WTC11 (cell line): Measurements from ENCODE around the gene LRR1. TPM values are rescaled to one million over a fixed set of nuclear protein-coding genes. Genes with fewer than 3 reads are reported as not detected.

Source experiments
- AR ChIP-seq: fragments of 250-450 bp; sonication (Bioruptor Pico); IDR thresholded peaks from 2 replicates; pipeline ENCODE4 v1.9.0; 2021; ENCODE audit warnings: mild to moderate bottlenecking
- ARID4B ChIP-seq: sonication (generic); formaldehyde crosslinking; IDR thresholded peaks from 2 replicates; pipeline ENCODE4 v1.8.0; 2023; ENCODE audit warnings: missing genetic modification reagents, mild to moderate bottlenecking, borderline replicate concordance
- ATF2 ChIP-seq: sonication (generic); formaldehyde crosslinking; IDR thresholded peaks from 2 replicates; pipeline ENCODE4 v1.8.1; 2022; ENCODE audit warnings: low read depth, missing genetic modification reagents, borderline replicate concordance
- CBFB ChIP-seq: sonication (generic); formaldehyde crosslinking; IDR thresholded peaks from 2 replicates; pipeline ENCODE4 v1.8.1; 2022; ENCODE audit warnings: mild to moderate bottlenecking, low read depth, missing genetic modification reagents
- E2F1 ChIP-seq: sonication (generic); formaldehyde crosslinking; IDR thresholded peaks from 2 replicates; pipeline ENCODE4 v1.8.0; 2022; ENCODE audit warnings: mild to moderate bottlenecking, missing genetic modification reagents
- EMX1 ChIP-seq: fragments of 250-450 bp; sonication (Bioruptor Pico); IDR thresholded peaks from 2 replicates; pipeline ENCODE4 v1.8.0; 2021; ENCODE audit warnings: mild to moderate bottlenecking
- ERG ChIP-seq: fragments of 250-450 bp; sonication (Bioruptor Pico); IDR thresholded peaks from 2 replicates; pipeline ENCODE4 v1.8.0; 2021; ENCODE audit warnings: mild to moderate bottlenecking
- HMGA2 ChIP-seq: fragments of 250-450 bp; sonication (Bioruptor Pico); IDR thresholded peaks from 2 replicates; pipeline ENCODE4 v1.4.0; 2021; ENCODE audit warnings: mild to moderate bottlenecking, moderate library complexity
- IRF2 ChIP-seq: sonication (generic); formaldehyde crosslinking; IDR thresholded peaks from 2 replicates; pipeline ENCODE4 v1.8.0; 2022; ENCODE audit warnings: low read depth, missing genetic modification reagents, borderline replicate concordance
- MAX ChIP-seq: sonication (generic); formaldehyde crosslinking; IDR thresholded peaks from 2 replicates; pipeline ENCODE4 v1.8.0; 2022; ENCODE audit warnings: mild to moderate bottlenecking, missing genetic modification reagents
- MLX ChIP-seq: sonication (generic); formaldehyde crosslinking; IDR thresholded peaks from 2 replicates; pipeline ENCODE4 v1.8.1; 2023; ENCODE audit warnings: mild to moderate bottlenecking, missing genetic modification reagents, moderate library complexity
- MXD4 ChIP-seq: fragments of 250-450 bp; sonication (Bioruptor Pico); IDR thresholded peaks from 2 replicates; pipeline ENCODE4 v1.8.0; 2021; ENCODE audit warnings: mild to moderate bottlenecking, moderate library complexity, borderline replicate concordance
- MYBL2 ChIP-seq: sonication (generic); formaldehyde crosslinking; IDR thresholded peaks from 2 replicates; pipeline ENCODE4 v1.8.1; 2023; ENCODE audit warnings: mild to moderate bottlenecking, moderate library complexity, missing genetic modification reagents
- NR1H2 ChIP-seq: sonication (generic); formaldehyde crosslinking; IDR thresholded peaks from 2 replicates; pipeline ENCODE4 v1.9.0; 2021; ENCODE audit warnings: mild to moderate bottlenecking, moderate library complexity, missing genetic modification reagents
- PRRX2 ChIP-seq: fragments of 250-450 bp; sonication (Bioruptor Pico); IDR thresholded peaks from 2 replicates; pipeline ENCODE4 v1.8.0; 2021; ENCODE audit warnings: mild to moderate bottlenecking
- RORB ChIP-seq: fragments of 250-450 bp; sonication (Bioruptor Pico); IDR thresholded peaks from 2 replicates; pipeline ENCODE4 v1.9.0; 2021; ENCODE audit warnings: mild to moderate bottlenecking
- TCF7 ChIP-seq: sonication (generic); formaldehyde crosslinking; IDR thresholded peaks from 2 replicates; pipeline ENCODE4 v1.8.0; 2022; ENCODE audit warnings: mild to moderate bottlenecking, low read depth, missing genetic modification reagents, moderate library complexity
- TP53 ChIP-seq: sonication (generic); formaldehyde crosslinking; IDR thresholded peaks from 2 replicates; pipeline ENCODE4 v1.8.1; 2023; ENCODE audit warnings: mild to moderate bottlenecking, missing genetic modification reagents
- USF1 ChIP-seq: sonication (generic); formaldehyde crosslinking; IDR thresholded peaks from 2 replicates; pipeline ENCODE4 v1.8.0; 2022; ENCODE audit warnings: mild to moderate bottlenecking, missing genetic modification reagents
- ZNF121 ChIP-seq: sonication (generic); formaldehyde crosslinking; IDR thresholded peaks from 2 replicates; pipeline ENCODE4 v1.8.0; 2023; ENCODE audit warnings: missing genetic modification reagents
- ZNF317 ChIP-seq: sonication (generic); formaldehyde crosslinking; IDR thresholded peaks from 2 replicates; pipeline ENCODE4 v1.8.1; 2023; ENCODE audit warnings: low read depth, mild to moderate bottlenecking, moderate library complexity, missing genetic modification reagents, borderline replicate concordance
- ZNF423 ChIP-seq: fragments of 250-450 bp; sonication (Bioruptor Pico); IDR thresholded peaks from 2 replicates; pipeline ENCODE4 v2.1.2; 2022; ENCODE audit warnings: mild to moderate bottlenecking, moderate library complexity
- ZNF512 ChIP-seq: sonication (generic); formaldehyde crosslinking; IDR thresholded peaks from 2 replicates; pipeline ENCODE4 v1.8.1; 2022; ENCODE audit warnings: missing genetic modification reagents, borderline replicate concordance
- total RNA-seq: library from RNA; stranded (reverse); gene quantifications from 3 replicates; pipeline ENCODE4 v1.2.3, GENCODE V29; 2021

The LRR1 gene
- total RNA-seq, 1 experiment from 2014 or later = 42.6 TPM

- TF ChIP-seq ZNF512 (CRISPR knock-in tag) (no peak), NR1H2 (CRISPR knock-in tag) (0 out of 2 replicates have a peak, but pooled peaks have one; percentile 59), PRRX2 (CRISPR knock-in tag) (no peak), CBFB (no peak), USF1 (CRISPR knock-in tag) (0 out of 2 replicates have a peak, but pooled peaks have one; percentile 25), MLX (no peak), RORB (no peak), ARID4B (peak; percentile 86; the same call in 1 of the 2 replicates), ZNF121 (CRISPR knock-in tag) (no peak), ATF2 (CRISPR knock-in tag) (peak; percentile 80), TP53 (CRISPR knock-in tag) (no peak), IRF2 (no peak), ZNF317 (no peak), MYBL2 (CRISPR knock-in tag) (no peak), HMGA2 (CRISPR knock-in tag) (peak; percentile 79), ERG (no peak; the same call in 1 of the 2 replicates), E2F1 (CRISPR knock-in tag) (no peak), MAX (CRISPR knock-in tag) (peak; percentile 94), EMX1 (CRISPR knock-in tag) (peak; percentile 89), TCF7 (no peak), AR (CRISPR knock-in tag) (peak; percentile 50; the same call in 1 of the 2 replicates), MXD4 (CRISPR knock-in tag) (no peak), ZNF423 (CRISPR knock-in tag) (no peak)
Observed at GRCh38 chr14:49585803-49586672, 12.7 kb upstream of the LRR1 start, which contains the start of gene RPS29 (continued).
